Activated CD4-positive, alpha-beta T cell treated with anti-CD3 and anti-CD28 coated beads, Interleukin-2, Interleukin-6, amounts not matched to agents 100 ng/mL and 50 ng/mL, durations not matched to agents 16 hours and 8 hours (primary cell): ENCODE data around the gene ATCAY.
A peak's percentile ranks its signal among the peaks of the same experiment; 100 is the strongest.

Experiments
- DNase-seq: peaks from one replicate; pipeline ENCODE4 v3.0.0-alpha.2; 2020

The ATCAY gene, protein sequence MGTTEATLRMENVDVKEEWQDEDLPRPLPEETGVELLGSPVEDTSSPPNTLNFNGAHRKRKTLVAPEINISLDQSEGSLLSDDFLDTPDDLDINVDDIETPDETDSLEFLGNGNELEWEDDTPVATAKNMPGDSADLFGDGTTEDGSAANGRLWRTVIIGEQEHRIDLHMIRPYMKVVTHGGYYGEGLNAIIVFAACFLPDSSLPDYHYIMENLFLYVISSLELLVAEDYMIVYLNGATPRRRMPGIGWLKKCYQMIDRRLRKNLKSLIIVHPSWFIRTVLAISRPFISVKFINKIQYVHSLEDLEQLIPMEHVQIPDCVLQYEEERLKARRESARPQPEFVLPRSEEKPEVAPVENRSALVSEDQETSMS

DNA sequence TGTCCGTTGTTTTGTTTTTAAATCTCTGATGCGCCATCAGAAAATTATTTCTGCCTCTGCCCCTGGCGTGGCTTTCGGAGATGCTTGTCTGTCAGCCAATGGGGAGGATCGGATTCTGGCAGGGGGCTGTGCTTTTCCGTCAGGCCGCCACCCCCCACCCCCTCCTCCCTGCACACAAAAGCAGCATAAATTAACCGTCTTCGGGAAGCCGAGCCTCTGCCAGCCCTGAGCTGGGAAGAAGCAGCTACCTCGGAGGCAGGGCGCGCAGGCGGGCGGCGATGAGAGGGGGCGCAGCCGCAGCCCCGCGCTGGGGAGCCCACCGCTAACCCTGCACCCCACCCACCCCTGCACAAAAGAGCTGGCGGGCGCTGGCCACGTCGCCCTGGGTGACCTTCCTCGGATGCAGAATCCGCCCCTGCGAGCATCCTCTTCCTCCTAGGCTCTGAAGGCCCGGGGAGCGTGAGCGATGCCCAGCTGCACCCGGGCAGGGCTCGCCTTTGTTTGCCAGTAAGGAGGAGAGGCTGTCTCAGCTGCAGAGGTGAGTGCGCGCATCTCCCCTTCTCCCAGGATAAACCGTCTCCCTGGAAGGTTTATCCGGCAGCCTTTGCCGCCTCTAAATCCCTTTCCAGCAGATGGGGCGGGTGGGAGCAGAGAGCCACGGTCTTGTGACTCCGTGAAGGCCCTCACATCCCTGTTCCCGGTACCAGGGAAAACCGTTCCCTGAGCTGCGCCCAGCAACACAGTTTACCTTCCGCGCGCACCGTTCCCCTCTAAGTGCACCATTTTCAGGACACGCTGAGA is at the start of gene ATCAY:
Gene ATCAY, plus strand, starts transcription at position 215 of the 801 bp plus-strand sequence. CDS start 5,083 bp downstream, outside the sequence.
- no peak for DNase-seq

DNA sequence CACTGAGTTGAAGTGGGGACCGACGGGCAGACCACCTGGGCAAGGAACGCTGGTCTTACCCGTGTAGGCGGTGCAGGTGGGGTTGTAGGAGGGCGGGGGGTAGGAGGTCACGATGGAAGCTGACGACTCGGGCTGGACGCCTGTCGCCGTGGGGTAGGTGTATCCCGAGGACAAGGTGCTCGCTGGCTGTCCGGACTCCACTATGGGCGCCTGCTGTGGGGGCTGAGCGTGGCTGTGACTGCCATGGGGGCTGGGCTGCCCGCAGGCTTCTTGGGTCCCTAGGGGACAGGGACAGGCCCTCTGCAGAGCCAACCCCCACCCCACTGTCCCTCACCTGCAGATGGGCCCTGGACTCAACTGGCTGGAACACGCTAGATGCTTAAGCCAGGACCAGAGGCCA is 48.9 kb upstream of the ATCAY start:
- no peak for DNase-seq

- DNase-seq: no peak
Measured at GRCh38 chr19:3832001-3832400, 48.5 kb upstream of the ATCAY start.

- no peak for DNase-seq
Measured at GRCh38 chr19:3833578-3834348, 46.7 kb upstream of the ATCAY start.

DNA sequence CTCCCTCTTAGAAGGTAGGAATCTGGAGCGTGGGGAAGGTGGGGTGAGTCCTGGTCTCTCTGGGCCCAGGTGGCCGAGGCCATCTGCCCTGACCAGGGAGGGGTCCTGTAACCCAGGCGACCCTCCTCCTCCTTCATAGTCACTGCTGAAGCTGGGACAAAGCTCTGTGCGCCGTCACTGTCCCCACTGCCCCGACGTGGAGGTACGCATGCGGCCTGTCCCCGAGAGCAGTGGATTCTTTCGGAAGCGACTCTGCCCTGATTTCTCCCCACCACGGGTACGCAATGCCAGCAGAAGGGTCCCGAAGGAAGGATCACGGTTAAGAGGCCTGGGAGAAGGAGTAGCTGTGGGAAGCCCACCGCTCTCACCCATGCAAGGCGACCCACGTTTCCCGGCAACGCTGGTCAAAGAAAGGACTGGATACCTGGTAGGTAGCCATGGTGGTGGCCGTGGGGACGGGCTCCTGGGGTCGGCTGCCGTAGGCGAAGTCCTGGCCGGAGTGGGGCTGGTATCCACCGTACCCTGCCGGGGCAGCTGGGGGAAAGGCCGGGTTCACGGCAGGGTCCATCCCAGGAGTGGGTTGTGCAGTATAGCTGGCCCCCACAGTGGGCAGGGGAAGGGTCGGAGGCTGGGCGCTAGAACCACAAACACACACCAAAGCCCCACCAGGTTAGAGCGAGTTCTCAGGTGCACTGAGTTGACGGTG is 46.0 kb upstream of the ATCAY start:
- no peak for DNase-seq

GRCh38 chr19:3835055-3835435 is 45.4 kb upstream of the ATCAY start:
- DNase-seq: no peak

DNA sequence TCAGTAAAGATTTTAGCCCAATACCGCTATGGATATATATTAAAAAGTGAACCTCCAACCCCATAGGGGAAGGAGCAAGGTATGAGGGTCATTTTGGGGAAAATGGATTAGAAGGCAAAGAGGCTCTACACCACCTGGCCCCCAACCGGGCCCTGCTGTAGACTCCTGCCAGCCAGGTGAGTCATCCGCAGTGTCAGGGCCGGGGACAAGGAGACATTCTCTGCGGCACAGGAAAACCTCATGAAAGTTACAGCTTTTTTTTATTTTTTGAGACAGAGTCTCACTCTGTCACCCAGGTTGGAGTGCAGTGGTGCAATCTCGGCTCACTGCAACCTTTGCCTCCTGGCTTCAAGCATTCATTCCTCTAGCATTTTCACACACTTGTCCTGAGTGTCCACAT is 43.6 kb upstream of the ATCAY start:
- no peak for DNase-seq

DNA sequence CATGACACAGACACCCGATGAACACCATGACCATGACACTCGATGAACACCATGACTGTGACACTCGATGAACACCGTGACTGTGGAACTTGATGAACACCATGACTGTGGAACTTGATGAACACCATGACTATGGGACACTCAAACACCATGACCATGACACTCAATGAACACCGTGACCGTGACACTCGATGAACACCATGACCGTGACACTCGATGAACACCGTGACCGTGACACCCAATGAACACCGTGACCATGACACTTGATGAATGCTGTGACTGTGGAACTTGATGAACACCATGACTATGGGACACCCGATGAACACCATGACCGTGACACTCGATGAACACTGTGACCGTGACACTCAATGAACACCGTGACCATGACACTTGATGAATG is 43.2 kb upstream of the ATCAY start:
- DNase-seq: no peak

DNA sequence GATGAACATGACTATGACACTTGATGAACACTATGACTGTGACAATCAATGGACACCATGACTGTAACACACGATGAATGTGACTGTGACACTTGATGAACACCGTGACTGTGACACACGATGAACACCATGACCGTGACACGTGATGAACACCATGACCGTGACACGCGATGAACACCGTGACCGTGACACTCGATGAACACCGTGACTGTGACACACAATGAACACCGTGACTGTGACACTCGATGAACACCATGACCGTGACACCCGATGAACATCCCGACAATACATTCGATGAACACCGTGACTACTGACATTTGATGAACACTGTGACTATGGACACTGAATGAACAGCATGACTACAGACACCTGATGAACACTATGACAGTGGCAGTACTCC is 42.6 kb upstream of the ATCAY start:
- DNase-seq: no peak

- no peak for DNase-seq
Measured at GRCh38 chr19:3838661-3839060, 41.8 kb upstream of the ATCAY start.

GRCh38 chr19:3839941-3840340 is 40.5 kb upstream of the ATCAY start:
- DNase-seq: no peak

DNA sequence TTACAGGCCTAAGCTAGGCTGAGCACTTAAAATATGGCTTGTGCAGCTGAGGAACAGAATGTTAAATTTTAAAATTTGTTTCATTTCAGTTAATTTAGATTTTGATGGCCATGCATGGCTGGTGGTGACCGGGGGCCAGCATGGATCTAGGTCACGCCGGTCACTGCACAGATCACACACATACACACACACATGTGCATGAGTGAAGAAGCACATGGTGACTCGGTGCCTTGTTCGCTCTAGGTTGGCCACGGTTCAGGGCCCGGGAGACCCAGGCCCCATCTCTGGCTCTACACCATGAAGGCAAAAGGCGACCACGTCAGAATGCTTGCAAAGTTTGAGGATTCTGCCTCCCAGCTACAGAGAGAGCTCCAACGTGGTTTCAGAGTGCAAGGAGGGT is 39.7 kb upstream of the ATCAY start:
- DNase-seq: no peak

- DNase-seq: no peak
Measured at GRCh38 chr19:3842948-3843347, 37.5 kb upstream of the ATCAY start.

- DNase-seq: no peak
Measured at GRCh38 chr19:3844596-3844995, 35.9 kb upstream of the ATCAY start.

DNA sequence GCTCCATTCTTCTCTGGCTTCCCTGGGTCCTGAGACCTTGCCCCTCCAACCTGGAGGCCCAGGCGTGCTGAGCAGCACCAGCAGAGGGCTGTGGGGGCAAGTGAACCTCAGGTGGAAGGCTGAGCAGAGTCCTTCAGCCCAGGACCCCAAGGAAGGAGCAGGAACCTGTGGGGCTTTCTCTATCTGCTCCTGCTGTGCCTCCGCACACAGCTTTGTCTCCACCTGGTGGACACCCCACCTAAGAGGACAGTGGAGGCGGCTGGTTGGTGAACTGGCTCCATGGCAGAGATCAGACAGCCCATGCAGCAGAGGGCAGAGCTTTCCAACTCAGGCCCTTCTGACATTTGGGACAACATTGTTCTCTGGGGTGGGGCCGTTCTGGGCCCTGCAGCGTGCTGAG is 31.4 kb upstream of the ATCAY start:
- peak; percentile 21 for DNase-seq

DNA sequence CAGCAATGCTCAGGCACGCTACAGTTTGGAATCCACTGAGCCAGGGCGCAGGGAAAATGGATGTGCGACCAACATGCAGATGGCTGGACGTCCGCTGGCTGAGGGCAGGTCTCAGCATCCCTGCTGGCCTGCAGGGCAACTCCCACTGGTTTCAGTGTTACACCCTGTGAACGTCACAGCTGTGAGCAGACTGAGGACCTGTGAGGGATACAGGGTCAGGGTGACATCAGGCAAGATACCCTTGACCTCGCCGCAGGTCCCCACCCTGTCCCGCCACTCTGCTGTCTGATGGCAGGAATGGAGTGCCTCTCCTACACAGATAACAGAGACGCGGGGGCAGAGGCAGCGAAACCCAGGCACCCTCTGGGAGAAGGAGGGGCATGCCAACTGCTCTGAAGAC is 30.7 kb upstream of the ATCAY start:
- DNase-seq: no peak

DNA sequence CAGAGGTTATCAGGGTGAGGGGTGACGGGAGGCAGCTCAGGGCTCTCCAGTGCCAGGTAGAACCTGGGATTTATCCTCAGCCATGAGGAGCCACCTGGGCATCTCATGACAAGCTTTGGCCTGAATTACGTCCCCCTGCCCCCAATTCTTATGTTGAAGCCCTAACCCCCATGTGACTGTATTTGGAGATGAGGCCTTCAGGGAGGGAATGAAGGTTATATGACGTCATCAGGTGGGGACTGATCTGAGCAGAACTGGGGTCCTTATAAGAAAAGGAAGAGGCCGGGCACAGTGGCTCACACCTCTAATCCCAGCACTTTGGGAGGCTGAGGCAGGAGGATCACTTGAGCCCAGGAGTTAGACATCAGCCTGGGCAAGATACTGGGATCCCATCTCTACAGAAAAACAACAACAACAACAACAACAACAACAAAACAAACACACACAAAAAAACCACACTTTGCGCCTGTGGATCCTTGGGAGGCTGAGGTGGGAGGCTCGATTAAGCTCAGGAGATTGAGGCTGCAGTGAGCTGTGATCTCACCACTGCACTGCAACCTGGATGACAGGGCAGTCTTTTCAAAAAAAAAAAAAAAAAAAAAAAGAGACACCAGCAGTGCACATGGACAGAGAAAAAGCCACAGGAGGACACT is 30.0 kb upstream of the ATCAY start:
- DNase-seq: no peak

- DNase-seq: no peak
Measured at GRCh38 chr19:3851254-3852176, 29.0 kb upstream of the ATCAY start.

DNA sequence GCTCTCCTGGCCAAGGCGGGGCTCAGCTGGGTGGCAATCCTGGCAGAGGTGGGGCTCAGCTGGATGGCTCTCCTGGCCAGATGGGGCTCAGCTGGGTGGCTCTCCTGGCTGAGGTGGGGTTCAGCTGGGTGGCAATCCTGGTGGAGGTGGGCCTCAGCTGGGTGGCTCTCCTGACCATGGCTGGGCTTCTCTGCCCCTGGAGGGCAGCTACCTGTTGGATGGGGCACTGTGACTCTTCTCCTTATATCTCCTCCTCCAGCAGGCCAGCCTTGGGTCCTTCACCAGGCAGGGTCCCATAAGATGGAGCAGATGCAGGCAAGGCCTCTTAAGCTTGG is 28.3 kb upstream of the ATCAY start:
- no peak for DNase-seq

- no peak for DNase-seq
Measured at GRCh38 chr19:3852614-3853254, 27.8 kb upstream of the ATCAY start.

DNA sequence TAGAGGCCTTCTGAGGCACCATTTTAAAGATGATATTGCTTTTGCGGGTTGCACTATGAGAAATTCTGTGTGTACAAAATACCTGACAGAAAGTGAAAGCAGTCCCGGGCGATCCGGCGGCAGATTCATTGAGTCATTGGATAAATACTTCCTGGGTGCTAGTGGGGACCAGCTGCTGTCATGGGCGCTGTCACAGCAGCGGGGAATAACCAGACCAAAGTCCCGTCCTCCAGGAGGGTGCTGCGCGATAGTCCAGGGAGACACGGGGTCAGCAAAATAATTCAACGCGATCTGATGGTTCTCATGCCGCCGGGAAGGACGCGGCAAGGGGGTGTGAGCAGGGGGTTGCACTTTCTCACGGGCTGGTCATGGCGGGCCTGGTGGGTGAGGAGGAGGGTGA is 25.2 kb upstream of the ATCAY start:
- DNase-seq: no peak
